A673 (cell line): ENCODE measurements around the gene P2RY14. TPM values are rescaled to one million over a fixed set of nuclear protein-coding genes. Genes with fewer than 3 reads are reported as not detected.

Source experiments
- BruUV-seq: library from RNA; stranded (reverse); fragments of 400-500 nt; replicated peaks from 2 replicates; lab custom pipeline; 2021; lab: Mats Ljungman, UMichigan
- CTCF ChIA-PET: fragments of 300-600 bp; sonication (Branson Sonifier 250); formaldehyde crosslinking; loops from one replicate; lab custom pipeline; 2022; ENCODE audit warnings: antibody characterized with exemption; lab: Charles Lee
- POLR2A ChIA-PET: fragments of 300-600 bp; sonication (Branson Sonifier 250); formaldehyde crosslinking; loops from one replicate; lab custom pipeline; 2022; ENCODE audit warnings: antibody characterized with exemption; ENCODE audit not compliant: low non-redundant PET; lab: Charles Lee
- DNase-seq: peaks from one replicate; pipeline ENCODE4 v3.0.0-alpha.2; 2015; ENCODE audit warnings: low spot score
- H3K27ac ChIP-seq: fragments of 200-600 bp; sonication (generic); 2 replicates; pipeline ENCODE4 v1.5.1; 2016; ENCODE audit warnings: mixed run types, low read depth, mild to moderate bottlenecking, mixed read lengths, antibody characterized with exemption, low read length; ENCODE audit not compliant: poor library complexity, severe bottlenecking
- H3K27me3 ChIP-seq: fragments of 200-600 bp; sonication (generic); replicated peaks from 2 replicates; pipeline ENCODE4 v1.6.1; 2017; ENCODE audit warnings: mixed run types, low read depth, mild to moderate bottlenecking, mixed read lengths, antibody characterized with exemption, low read length; ENCODE audit not compliant: insufficient read depth, poor library complexity
- H3K36me3 ChIP-seq: fragments of 200-600 bp; sonication (generic); 2 replicates; pipeline ENCODE4 v1.6.1; 2016; ENCODE audit warnings: mixed run types, mild to moderate bottlenecking, mixed read lengths, antibody characterized with exemption, low read length; ENCODE audit not compliant: insufficient read depth, poor library complexity, severe bottlenecking
- H3K4me1 ChIP-seq: fragments of 200-600 bp; sonication (generic); 2 replicates; pipeline ENCODE4 v1.6.1; 2017; ENCODE audit warnings: mixed run types, mild to moderate bottlenecking, mixed read lengths, antibody characterized with exemption, low read length; ENCODE audit not compliant: insufficient read depth, poor library complexity, severe bottlenecking
- H3K4me3 ChIP-seq: fragments of 200-600 bp; sonication (generic); 2 replicates; pipeline ENCODE4 v1.5.1; 2016; ENCODE audit warnings: low read depth, mixed run types, mild to moderate bottlenecking, mixed read lengths, low read length; ENCODE audit not compliant: poor library complexity, severe bottlenecking
- H3K9me3 ChIP-seq: fragments of 200-600 bp; sonication (generic); 2 replicates; pipeline ENCODE4 v1.6.1; 2016; ENCODE audit warnings: mixed run types, low read depth, mild to moderate bottlenecking, mixed read lengths, antibody characterized with exemption, low read length; ENCODE audit not compliant: poor library complexity, severe bottlenecking
- CTCF ChIP-seq: fragments of 300-800, 200-600 bp; sonication (generic); conservative IDR thresholded peaks from 2 replicates; pipeline ENCODE4 v1.5.1; 2017; ENCODE audit warnings: low read depth, mild to moderate bottlenecking, antibody characterized with exemption, low read length, moderate library complexity, mixed read lengths
- EZH2 ChIP-seq: fragments of 200-600 bp; sonication (generic); IDR thresholded peaks from 2 replicates; pipeline ENCODE4 v1.6.1; 2017; ENCODE audit warnings: borderline replicate concordance, low read depth, mild to moderate bottlenecking, mixed read lengths, antibody characterized with exemption, low read length; ENCODE audit not compliant: poor library complexity, severe bottlenecking
- intact Hi-C: fragments of 100-400 bp; cut with micrococcal nuclease; formaldehyde crosslinking; loops from one replicate; pipeline ENCODE4 v1.10.0; 2022; ENCODE audit not compliant: unreplicated experiment
- total RNA-seq: library from RNA; stranded (reverse); gene quantifications from 2 replicates; pipeline ENCODE4 v1.2.3, GENCODE V29; 2021

The P2RY14 gene
- total RNA-seq, 1 experiment from 2014 or later: not detected

- Histone ChIP-seq H3K27me3 (no peaks in the 10 kb centered on the region), H3K4me1 (no peaks in the 10 kb centered on the region), H3K4me3 (no peak overlapping the region), H3K9me3 (no peaks in the 10 kb centered on the region), H3K36me3 (no peaks in the 10 kb centered on the region), H3K27ac (no peak overlapping the region)
- TF ChIP-seq CTCF (no peak), EZH2 (no peak)
- DNase-seq: no peak
- intact Hi-C loops: no loop called here
- CTCF ChIA-PET: no interaction called here
- BruUV-seq: no TSS peak
- POLR2A ChIA-PET: no interaction called here
These were observed 47.7 kb downstream of the P2RY14 start for GRCh38 chr3:151230646-151231045.

DNA sequence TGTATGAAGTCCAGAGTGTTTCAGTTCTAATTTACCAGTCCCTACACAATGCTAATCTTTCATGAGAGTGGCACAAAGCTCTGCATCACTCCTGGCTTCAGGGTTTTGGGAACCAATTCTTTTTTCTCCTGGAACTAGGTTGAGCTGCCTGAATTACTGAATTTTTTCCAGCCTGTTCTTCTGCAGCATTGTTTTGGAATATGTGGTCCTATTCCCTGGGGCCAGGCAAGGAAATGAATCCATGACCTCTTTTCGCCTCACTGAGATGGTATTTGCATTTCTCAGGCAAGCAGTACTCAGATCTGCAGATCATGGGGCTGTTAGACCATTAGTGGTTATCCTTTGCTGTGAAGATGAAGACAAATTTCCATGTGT lies 49.7 kb downstream of the P2RY14 start:
- ChIA-PET POLR2A (no interaction called here), CTCF (interaction anchor here (0.6 kb wide), 2 partner anchors 52 to 58 kb away, joined by 7 to 19 read pairs; no protein-coding TSS in a partner anchor)
- DNase-seq: no peak
- intact Hi-C loops: loop anchor here (2.0 to 10.0 kb wide), 3 partner anchors 196 to 1236 kb away; no protein-coding TSS in a partner anchor
- TF ChIP-seq EZH2: no peak
- TF ChIP-seq CTCF: no peak
- Histone ChIP-seq H3K4me1 (no peaks in the 10 kb centered on the region), H3K36me3 (no peaks in the 10 kb centered on the region), H3K27me3 (no peaks in the 10 kb centered on the region), H3K4me3 (no peak overlapping the region), H3K27ac (no peak overlapping the region), H3K9me3 (no peaks in the 10 kb centered on the region)
- no TSS peak for BruUV-seq

DNA sequence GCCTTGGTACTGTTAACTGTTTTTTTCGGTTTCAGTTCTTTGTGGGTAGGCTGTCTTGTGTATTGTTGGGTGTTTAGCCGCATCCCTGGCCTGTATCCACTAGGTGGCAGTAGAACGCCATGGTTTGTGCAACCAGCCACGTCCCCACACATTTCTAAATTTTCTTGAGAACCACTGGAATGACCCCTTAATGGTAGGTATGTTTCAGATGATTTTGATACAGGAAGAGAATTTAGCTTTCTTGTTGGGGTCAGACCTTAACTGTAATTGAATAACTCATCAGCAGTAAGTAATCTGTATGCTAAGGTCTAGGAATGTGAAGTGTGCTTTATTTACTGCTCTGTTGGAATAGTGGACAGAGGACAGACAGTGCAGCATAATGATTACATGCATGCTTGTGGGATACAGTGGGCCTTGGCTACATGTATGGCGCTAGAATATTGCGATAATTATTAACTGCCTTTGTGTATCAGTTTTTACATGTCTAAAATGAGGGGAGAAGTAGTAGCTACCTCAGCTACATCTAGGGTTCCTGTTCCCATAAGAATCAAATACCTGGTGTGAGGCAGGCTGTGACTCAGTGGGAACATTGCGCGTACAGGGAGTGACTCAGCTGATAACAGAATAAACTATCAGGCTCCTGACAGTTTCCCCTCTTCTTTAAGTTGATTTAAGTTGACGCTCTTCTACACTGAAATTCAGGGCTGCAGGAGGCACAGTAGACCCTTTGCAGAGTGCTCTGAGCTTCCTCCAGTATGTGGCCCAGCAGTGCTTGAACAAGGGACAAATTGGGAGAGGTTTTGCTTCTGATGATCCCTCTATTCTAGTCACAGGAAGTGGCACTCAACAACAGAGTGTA lies 50.3 kb downstream of the P2RY14 start:
- CTCF ChIA-PET: interaction anchor here (0.6 kb wide), 2 partner anchors 53 to 59 kb away, joined by 7 to 19 read pairs; no protein-coding TSS in a partner anchor
- POLR2A ChIA-PET: no interaction called here
- no peak for TF ChIP-seq EZH2
- TF ChIP-seq CTCF: peak; percentile 93
- intact Hi-C loops: loop anchor here (1.0 to 10.0 kb wide), 5 partner anchors 55 to 1237 kb away; no protein-coding TSS in a partner anchor
- H3K36me3 ChIP-seq: no peaks in the 10 kb centered on the region
- no peaks in the 10 kb centered on the region for H3K9me3 ChIP-seq
- no peaks in the 10 kb centered on the region for H3K4me1 ChIP-seq
- H3K27ac ChIP-seq: no peak overlapping the region
- no peaks in the 10 kb centered on the region for H3K27me3 ChIP-seq
- no TSS peak for BruUV-seq
- DNase-seq: peak; percentile 84
- no peak overlapping the region for H3K4me3 ChIP-seq
